ENCODE results near the gene HSH2D. TPM values are rescaled to one million over a fixed set of nuclear protein-coding genes. Genes with fewer than 3 reads are reported as not detected.

The HSH2D gene
- total RNA-seq, 2 donors from 2014 or later: 0.66 to 0.68 TPM

- peaks cover 20% of the 10 kb centered on the region for H3K4me1 Mint-ChIP-seq
- no peak for TF ChIP-seq CTCF (conservative IDR thresholded peaks at IDR 0.05)
- Histone ChIP-seq H3K9me3 (ENCODE audit: control insufficient read depth, low read length) (no peaks in the 10 kb centered on the region), H3K9ac (ENCODE audit: extremely low read depth, low read length, poor library complexity, severe bottlenecking) (no peak overlapping the region), H3K27ac (ENCODE audit: low read depth, low read length) (no peak overlapping the region), H3K36me3 (ENCODE audit: control insufficient read depth, insufficient read depth, low read length) (peaks cover 23% of the 10 kb centered on the region), H3K4me1 (ENCODE audit: control insufficient read depth, insufficient read depth, low read length) (peaks cover 6% of the 10 kb centered on the region), H3K4me3 (ENCODE audit: low read length) (no peak overlapping the region), H3K27me3 (ENCODE audit: control insufficient read depth, insufficient read depth, low read length, poor library complexity, severe bottlenecking) (no peaks in the 10 kb centered on the region)
- DNase-seq: no peak
- no peaks in the 10 kb centered on the region for H3K9me3 Mint-ChIP-seq
- no peak overlapping the region for H3K27ac Mint-ChIP-seq
- H3K36me3 Mint-ChIP-seq (ENCODE audit: low read depth): peaks cover 17% of the 10 kb centered on the region
- H3K27me3 Mint-ChIP-seq (ENCODE audit: insufficient read depth): no peaks in the 10 kb centered on the region
- H3K4me3 Mint-ChIP-seq: no peak overlapping the region
- 91 to 98% methylated on average over 12 to 20 of the region's 20 CpGs for WGBS, 2 experiments (ENCODE audit: insufficient coverage in 1 of 2, insufficient read length in 1 of 2)
Measured at GRCh38 chr19:16200038-16201010, 56.8 kb downstream of the HSH2D start.

- Mint-ChIP-seq H3K4me1 (peaks cover 17% of the 10 kb centered on the region), H3K9me3 (no peaks in the 10 kb centered on the region)
Measured at GRCh38 chr19:16201011-16201391, 57.5 kb downstream of the HSH2D start.

More at GRCh38 chr19:16201011-16201391, 57.5 kb downstream of the HSH2D start:
- Mint-ChIP-seq H3K27me3 (ENCODE audit: insufficient read depth) (no peaks in the 10 kb centered on the region), H3K27ac (no peak overlapping the region), H3K36me3 (ENCODE audit: low read depth) (peaks cover 17% of the 10 kb centered on the region), H3K4me3 (no peak overlapping the region)
- no peak for TF ChIP-seq CTCF (conservative IDR thresholded peaks at IDR 0.05)
- Histone ChIP-seq H3K36me3 (ENCODE audit: control insufficient read depth, insufficient read depth, low read length) (peaks cover 30% of the 10 kb centered on the region), H3K4me1 (ENCODE audit: control insufficient read depth, insufficient read depth, low read length) (peaks cover 4% of the 10 kb centered on the region), H3K27ac (ENCODE audit: low read depth, low read length) (no peak overlapping the region), H3K27me3 (ENCODE audit: control insufficient read depth, insufficient read depth, low read length, poor library complexity, severe bottlenecking) (no peaks in the 10 kb centered on the region), H3K4me3 (ENCODE audit: low read length) (no peak overlapping the region), H3K9ac (ENCODE audit: extremely low read depth, low read length, poor library complexity, severe bottlenecking) (no peak overlapping the region), H3K9me3 (ENCODE audit: control insufficient read depth, low read length) (no peaks in the 10 kb centered on the region)
- DNase-seq: no peak
- 94 to 100% methylated on average over 2 to 4 of the region's 4 CpGs for WGBS, 2 experiments (ENCODE audit: insufficient coverage in 1 of 2, insufficient read length in 1 of 2)

Measured in endodermal cell (in vitro differentiated cells).